NCI-H128 (cell line): Measurements from ENCODE around the gene CANT1.
"Not testable (repeated sequence)": the region's sequence is repeated elsewhere in the genome, so short reads cannot be mapped to it uniquely, and the experiment has no call there.

Source experiments
- DNase-seq: peaks from one replicate; lab custom pipeline; 2025; ENCODE audit not compliant: unreplicated experiment; lab: John Stamatoyannopoulos, UW

CANT1 gene

GRCh38 chr17:79043931-79044320, 34.4 kb upstream of the CANT1 start:
- no peak for DNase-seq

GRCh38 chr17:79043191-79043930, 33.8 kb upstream of the CANT1 start:
- no peak for DNase-seq

DNA sequence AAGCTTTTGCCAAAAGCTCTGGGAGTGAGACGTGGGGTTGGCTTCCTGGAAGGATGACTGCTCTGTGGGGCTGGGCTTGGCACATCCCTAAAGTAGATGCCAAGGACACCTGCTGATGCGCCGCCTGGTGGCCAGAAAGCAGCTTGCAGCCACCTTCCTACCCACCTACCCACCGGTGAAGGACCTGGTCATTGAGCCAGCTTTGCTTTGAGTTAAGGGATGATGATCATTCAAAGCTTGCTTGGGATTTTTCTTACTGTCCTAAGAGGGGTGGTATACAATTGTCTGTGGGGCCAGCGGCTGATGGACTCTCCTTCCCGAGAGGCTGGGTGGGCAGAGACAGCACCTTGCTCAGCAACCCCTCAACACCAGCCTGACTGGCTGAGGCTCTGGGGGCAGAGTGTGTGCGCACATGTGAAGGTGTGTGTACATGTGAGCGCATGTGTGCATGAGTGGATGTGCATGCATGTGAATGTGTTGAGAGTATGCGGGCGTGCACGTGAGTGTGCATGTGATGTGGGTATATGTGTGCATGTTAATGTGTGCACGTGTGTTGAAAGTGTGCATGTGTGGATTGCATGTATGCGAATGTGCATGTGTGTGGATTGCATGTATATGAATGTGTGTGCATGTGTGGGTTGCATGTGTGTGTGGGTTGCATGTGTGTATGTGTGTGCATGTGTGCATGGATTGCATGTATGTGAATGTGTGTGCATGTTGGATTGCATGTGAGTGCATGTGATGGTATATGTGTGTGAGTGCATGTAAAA, 33.0 kb upstream of the CANT1 start:
- DNase-seq = no peak

DNA sequence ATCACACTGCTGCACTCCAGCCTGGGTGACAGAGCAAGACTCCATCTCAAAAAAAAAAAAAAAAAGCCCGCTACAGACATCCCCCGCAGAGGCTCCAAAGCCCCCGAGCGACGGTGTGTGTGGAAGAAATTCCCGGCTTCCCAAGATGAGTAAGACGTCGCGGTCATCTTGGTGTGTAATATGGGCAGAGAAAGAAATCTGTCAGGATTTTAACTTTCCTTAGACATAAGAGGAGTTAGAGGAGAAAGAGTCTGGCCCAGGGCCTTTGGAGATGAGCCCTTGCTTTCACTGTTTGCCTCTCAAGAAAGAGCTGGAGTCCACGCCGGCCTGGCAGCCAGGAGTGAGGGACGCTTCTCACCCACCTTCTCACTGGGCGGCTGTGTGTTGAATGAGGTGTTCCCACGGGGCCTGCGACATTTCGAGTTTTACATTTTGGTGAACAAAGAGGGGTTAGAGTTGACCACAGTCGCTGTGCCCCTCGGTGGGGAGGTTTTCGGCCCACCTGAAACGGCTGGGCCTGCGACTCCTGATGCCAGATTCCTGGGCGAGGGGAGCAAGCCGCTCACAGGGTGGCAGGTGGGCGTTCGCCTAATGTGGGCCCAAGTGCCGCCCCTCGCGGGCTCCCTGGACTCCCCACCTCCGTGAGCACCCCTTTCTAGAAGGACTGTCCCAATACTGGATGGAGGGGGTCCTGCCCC, 32.3 kb upstream of the CANT1 start:
- no peak for DNase-seq

- DNase-seq = no peak
Observed at GRCh38 chr17:79041041-79041570, 31.5 kb upstream of the CANT1 start.

- no peak for DNase-seq
Observed at GRCh38 chr17:79039886-79040285, 30.3 kb upstream of the CANT1 start.

- DNase-seq = no peak
Observed at GRCh38 chr17:79039171-79039570, 29.6 kb upstream of the CANT1 start.

- DNase-seq = no peak
Observed at GRCh38 chr17:79038545-79039135, 29.1 kb upstream of the CANT1 start.

DNA sequence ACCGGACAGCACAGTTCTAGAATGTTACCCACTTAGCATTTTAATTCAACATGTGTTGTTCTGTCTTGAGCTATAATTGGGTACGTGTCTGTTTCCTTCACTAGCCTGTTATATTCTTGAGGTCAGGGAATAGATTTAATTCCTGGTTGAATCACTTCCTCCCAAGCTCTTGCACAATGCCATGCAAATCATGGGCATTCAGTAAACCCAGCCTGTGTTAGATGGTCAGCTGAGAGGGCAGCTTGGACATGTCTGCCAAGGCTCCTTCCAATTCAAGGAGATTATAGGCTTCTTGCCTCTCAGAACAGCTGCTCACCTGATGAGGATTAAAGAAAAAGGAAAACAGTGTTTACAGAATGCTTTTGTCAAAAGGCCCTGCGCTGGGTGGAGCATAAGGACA, 27.0 kb upstream of the CANT1 start:
- DNase-seq = no peak

DNA sequence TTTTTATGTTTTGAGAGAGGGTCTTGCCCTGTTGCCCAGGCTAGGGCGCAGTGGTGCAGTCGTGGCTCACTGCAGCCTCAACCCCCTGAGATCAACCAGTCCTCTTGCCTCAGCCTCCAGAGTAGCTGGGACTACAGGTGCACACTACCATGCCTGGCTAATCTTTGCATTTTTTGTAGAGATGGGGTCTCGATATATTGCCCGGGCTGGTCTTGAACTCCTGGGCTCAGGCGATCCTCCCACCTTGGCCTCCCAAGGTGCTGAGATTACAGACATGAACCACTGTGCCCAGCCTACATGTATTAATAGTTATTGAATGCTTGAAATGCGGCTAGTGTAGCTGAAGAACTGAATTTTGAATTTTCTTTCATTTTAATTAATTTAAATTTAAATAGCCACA, 26.6 kb upstream of the CANT1 start:
- DNase-seq = no peak

DNA sequence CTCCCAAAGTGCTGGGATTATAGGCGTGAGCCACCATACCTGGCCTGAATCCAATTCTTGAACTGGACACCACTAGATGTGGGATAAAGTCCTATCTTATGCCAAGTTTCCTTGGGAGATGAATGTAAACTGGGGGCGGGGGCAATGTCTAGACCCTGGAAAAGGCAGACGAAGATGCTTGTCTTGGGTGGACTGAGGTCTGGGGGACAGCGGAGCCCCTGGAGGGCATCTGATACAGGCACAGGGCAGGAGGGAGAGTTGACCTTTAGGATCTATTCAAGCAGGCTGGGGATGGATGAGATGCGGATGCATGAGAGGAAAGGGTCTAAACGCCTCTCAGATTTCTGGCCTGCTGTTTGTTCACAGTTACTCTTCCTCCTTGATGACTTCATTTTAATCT, 26.1 kb upstream of the CANT1 start:
- DNase-seq = no peak

- no peak for DNase-seq
Observed at GRCh38 chr17:79034931-79035485, 25.4 kb upstream of the CANT1 start.

DNA sequence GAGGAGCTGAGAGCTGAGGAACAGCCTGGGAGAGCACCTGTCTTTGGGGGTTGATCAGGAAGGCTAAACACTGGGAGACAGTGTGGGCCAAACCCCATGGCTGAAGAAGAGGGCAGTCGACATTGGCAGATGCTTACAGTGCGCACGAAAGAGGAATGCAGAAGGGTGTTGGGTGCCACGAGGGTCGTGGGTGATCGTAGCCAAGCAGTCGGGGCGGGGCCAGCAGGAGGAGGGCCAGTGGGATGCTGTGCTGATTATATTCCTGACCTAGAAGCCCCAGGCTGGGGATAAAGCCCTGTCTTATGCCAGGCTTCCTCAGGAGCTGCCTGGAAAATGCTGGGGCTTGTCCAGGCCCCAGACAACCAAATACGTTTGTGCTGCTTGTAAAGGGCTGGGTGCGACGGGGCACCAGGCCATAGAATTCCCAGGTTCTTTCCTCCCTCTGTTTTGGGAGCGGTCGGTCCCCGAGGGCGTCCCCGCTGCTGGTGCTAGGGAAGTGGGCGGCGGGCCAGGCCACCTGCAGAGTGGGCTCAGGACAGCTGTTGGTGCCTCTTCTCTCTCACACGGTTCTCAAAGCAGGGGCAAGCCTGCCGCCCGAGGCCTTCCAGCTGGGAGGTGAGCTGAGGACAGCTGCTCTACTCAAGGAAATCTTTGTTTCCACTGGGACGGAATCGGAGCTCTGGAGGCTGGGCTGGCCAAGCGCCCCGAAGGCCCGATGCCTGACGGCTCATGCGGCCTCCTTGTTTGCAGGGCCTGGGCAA, 24.4 kb upstream of the CANT1 start:
- DNase-seq = no peak

GRCh38 chr17:79033046-79033616, 23.6 kb upstream of the CANT1 start:
- no peak for DNase-seq

DNA sequence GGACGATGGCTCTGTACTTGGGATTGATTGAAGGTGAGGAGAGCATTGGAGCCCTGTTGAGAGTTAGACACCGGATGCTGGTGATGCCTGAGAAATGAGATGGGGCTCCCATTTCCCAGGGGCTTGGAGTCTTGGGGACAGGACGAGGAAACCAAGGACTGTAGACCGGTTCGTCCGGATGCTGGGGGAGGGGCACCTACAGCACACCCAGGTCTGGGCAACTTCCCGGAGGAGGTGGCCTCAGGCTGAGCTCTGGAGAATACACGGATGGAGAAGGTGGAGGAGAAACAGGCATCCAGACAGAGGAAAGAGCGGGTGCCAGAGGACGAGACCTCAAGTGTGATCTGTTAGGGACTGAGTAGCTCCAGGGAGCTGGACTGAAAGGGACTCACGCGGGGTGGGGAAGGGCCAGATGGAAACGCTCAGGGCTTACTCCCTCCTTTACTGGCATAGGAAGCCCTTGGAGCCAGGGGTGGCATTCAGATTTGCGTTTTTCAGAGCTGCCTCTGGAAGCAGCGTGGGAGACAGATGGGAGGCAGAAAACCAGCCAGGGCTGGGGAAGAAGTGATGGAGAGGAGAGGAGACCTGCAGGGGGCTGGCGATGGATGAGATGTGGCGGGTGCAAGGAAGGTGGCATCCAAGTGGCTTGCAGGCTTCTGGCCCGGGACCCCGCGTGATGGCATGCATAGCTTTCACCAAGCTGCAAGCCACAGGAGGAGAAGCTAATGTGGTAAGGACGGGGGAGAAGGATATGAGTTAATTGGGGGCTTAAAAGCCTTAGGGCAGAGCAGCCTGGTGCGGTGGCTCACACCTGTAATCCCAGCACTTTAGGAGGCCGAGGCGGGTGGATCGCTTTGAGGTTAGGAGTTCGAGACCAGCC, 22.7 kb upstream of the CANT1 start:
- DNase-seq = no peak

DNA sequence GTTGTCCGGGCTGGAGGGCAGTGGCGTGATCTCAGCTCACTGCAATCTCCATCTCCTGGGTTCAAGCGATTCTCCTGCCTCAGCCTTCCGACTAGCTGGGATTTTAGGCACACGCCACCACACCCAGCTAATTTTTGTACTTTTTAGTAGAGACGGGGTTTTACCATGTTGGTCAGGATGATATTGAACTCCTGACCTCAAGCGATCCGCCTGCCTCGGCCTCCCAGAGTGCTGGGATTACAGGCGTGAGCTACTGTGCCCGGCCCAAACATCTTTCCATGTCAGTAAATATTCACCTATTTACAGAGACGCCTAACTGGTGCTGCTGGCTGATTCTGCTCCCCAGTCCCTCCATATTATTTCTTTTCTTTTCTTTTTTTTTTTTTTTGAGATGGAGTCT, 21.1 kb upstream of the CANT1 start:
- not testable (repeated sequence) for DNase-seq

DNA sequence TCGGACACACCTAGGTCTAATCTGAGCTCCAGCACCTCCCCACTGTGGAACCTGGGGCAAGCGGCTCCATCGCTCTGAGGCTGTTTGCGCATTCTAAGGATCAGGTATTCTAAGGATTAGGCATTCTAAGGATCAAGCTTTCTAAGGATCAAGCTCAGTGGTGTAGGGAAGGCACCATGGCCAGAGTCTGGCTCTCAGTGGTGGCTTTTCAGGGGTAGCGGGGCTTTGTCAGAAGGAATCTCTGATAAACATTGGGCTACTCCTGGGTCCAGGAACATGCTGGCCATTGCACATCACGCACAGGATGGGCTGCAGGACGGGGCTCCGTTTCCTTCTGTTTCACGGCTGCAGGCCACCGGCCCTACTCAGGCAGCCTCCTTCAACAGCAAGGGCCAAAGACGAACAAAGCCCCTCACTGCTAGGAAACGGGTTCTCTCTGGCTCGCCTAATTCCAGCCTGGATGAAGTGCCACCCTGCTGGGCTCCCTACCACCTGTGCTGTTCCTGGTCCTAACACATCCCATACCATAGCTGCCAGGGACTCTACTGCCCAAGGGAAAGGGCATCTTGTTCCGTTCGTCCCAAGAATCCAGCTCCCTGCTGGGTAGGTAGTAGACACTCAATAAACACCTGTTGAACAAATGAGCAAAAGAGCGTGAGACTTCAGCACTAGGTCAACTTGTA, 19.9 kb upstream of the CANT1 start:
- DNase-seq = no peak

- DNase-seq = no peak
Observed at GRCh38 chr17:79028496-79029326, 19.1 kb upstream of the CANT1 start.
